Adipose tissue (tissue), 3 donors: ENCODE measurements around the gene ZNF488. TPM values are rescaled to one million over a fixed set of nuclear protein-coding genes. Genes with fewer than 3 reads are reported as not detected.

Experiments used
- H3K27ac ChIP-seq: one replicate; pipeline ENCODE4 v1.5.1; 2013; ENCODE audit warnings: low read depth, low read length
- WGBS, 3 donors: extraction: QIAGEN DNeasy Blood & Tissue Kit; methylation state at CpG; one replicate each; pipeline ENCODE4 v1.1.7; 2013; 5-methylcytosine and 5-hydroxymethylcytosine counted together
- polyA plus RNA-seq, 3 donors: library from polyadenylated mRNA; stranded (reverse); fragments of 200-250 nt; gene quantifications; one replicate each; pipeline ENCODE4 v1.2.3, GENCODE V29; 2013
- donor health status: healthy with polysubstance abuse.
- donor health status: Bipolar disorder and iron deficiency.
- donor health status: healthy.

ZNF488 gene
- polyA plus RNA-seq, 3 donors = 0.06 TPM; not detected in 1

- WGBS, 3 donors = 86 to 91% (median 90%) methylated on average over 5 of the region's 5 CpGs
- H3K27ac ChIP-seq = no peak overlapping the region
Observed at GRCh38 chr10:47412177-47412730, 28.2 kb upstream of the ZNF488 start.

DNA sequence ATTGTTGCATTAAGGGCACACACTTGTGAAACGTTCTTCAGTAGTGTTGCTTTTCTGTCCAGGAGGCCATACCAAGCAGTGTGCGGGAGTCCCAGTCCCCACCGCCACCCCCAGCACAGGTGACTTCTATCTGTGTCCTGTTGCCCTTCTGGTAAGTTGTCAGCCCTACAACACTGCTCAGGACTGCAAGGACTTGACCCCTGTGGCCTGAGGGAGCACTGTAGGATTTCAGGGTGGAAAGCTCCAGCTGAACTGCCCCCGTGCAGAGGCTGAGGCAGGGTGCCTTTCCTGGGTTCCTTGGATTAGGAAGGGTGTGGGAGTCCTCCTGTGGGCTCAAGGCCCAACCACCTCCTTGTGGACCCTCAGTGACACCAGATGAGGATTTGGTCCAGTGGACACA is 26.8 kb upstream of the ZNF488 start:
- H3K27ac ChIP-seq = no peak overlapping the region
- WGBS, 3 donors = 77 to 82% (median 77%) methylated on average over 4 of the region's 4 CpGs

DNA sequence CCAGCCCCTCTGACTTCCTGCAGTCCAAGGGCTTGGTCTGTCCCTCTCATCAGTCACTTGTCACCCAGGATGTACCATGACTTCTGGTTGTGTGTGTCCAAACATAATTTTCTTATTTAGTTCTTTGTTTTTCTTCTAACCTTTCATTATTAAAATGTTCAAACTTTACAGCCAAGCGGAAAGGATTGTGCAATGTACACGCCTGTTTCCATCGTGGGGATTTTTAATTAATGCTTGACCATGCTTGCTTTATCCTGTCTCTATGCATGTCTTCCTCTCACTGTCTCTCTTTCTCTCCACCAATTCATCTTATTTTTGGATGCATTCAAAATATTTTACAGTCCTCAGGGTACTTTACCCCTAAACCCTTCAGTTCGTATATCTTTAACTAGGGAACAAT is 26.2 kb upstream of the ZNF488 start:
- no peak overlapping the region for H3K27ac ChIP-seq
- WGBS, 3 donors = 56 to 79% (median 63%) methylated on average over 4 of the region's 4 CpGs

- no peak overlapping the region for H3K27ac ChIP-seq
- 52 to 80% (median 80%) methylated on average over 3 of the region's 3 CpGs for WGBS, 3 donors
Observed at GRCh38 chr10:47409866-47410256, 25.8 kb upstream of the ZNF488 start.

DNA sequence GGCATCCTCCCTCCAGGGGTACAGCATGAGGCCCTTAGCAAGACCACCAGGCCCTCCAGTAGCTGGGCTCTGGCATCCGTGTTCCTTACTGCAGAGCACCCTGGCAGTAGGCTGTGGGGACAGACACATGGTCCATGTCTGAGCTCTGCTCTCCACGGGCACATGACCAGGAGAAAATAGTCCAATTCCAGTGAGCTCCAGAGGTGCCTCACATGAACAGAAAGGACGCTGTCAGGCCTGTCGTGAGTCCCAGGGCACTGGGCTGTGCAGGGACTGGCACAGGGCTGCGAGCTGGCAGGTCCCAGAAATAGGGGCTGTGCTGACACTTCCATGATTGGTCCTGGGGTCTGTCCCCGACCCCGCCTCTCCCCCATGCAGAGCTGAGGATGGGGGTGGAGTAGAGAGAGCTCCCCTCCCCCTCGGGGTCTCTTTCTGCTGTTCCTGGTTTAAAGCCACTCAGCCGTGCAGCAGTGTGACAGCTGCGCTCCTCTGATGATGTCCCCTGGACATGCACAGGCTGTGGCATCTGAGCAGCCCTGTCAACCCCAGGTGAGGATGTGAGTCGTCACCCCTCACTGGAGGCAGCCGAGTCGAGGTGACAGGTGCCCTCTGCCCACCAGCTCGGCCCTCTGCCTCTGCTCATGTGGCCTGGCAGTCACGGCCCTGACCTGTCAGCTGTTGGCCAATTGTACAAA is 25.2 kb upstream of the ZNF488 start:
- H3K27ac ChIP-seq = no peak overlapping the region
- WGBS, 3 donors = 75 to 87% (median 86%) methylated on average over 15 of the region's 15 CpGs

GRCh38 chr10:47408606-47409005 is 24.5 kb upstream of the ZNF488 start:
- no peak overlapping the region for H3K27ac ChIP-seq
- 46 to 70% (median 50%) methylated on average over 6 of the region's 6 CpGs for WGBS, 3 donors

GRCh38 chr10:47406870-47407691 is 23.0 kb upstream of the ZNF488 start:
- WGBS, 3 donors = 79 to 89% (median 83%) methylated on average over 9 of the region's 9 CpGs
- no peak overlapping the region for H3K27ac ChIP-seq

- no peak overlapping the region for H3K27ac ChIP-seq
Observed at GRCh38 chr10:47406548-47406869, 22.4 kb upstream of the ZNF488 start.

DNA sequence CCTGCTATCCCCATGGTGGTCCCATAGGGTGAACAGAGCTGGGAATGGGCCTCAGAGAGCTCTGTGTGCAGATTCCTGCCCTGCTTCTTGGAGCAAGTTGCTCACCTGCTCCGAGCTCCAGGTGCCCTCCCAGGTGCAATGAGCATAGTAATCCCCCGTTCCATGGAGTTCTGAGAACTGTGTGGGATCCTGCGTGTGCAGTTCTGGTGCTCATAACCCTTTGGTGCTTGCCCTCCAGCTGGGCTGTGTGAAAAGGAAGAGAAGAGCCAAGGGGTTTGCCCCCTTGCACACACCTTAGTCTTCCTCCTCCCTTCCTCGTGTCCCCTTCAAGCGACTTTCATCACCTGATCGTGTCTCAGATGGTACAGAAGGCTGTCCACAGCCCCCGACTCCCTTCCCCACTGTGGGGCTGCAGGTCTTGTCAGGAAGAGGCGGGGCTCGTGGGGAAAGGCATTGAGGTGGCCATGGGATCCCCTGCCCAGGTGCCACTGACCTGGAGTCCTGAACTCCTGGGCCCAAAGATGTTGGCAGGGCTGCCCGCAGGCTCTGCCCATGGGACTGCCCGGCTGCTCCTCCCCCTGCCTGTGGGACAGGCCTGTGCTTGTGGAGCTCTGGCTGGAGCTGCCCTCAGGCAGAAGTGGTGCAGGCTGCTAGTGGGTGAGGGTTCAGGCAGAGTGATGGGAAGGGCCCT is 21.9 kb upstream of the ZNF488 start:
- 76 to 92% (median 90%) methylated on average over 11 of the region's 11 CpGs for WGBS, 3 donors

More at GRCh38 chr10:47406548-47406869, 22.4 kb upstream of the ZNF488 start:
- WGBS, 3 donors = 87 to 94% (median 93%) methylated on average over 4 of the region's 4 CpGs

GRCh38 chr10:47404937-47405336 is 20.8 kb upstream of the ZNF488 start:
- no peak overlapping the region for H3K27ac ChIP-seq
- 92 to 100% (median 96%) methylated on average over 2 of the region's 2 CpGs for WGBS, 3 donors

More for the DNA sequence above, 21.9 kb upstream of the ZNF488 start:
- H3K27ac ChIP-seq = no peak overlapping the region

DNA sequence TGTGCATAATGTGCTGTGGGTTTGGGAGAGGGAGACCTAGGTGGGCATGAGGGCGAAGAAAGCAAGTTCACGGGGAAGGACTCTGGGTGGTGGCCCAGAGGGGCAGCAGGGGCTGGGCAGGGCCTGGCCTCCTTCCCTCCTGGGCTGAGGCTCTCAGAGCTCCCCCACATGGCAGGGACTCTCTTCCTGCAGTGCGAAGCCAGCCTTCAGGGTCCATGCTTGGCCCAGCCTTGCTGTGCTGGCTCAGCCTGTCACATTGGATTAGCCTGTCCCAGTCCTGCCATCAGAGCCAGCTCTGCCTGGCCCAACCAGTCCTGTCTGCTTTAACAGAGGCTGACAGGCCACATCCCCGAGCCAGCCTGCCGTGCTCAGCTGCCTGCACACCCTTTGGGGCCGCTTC is 20.4 kb upstream of the ZNF488 start:
- no peak overlapping the region for H3K27ac ChIP-seq
- 86 to 88% (median 88%) methylated on average over 6 of the region's 6 CpGs for WGBS, 3 donors

DNA sequence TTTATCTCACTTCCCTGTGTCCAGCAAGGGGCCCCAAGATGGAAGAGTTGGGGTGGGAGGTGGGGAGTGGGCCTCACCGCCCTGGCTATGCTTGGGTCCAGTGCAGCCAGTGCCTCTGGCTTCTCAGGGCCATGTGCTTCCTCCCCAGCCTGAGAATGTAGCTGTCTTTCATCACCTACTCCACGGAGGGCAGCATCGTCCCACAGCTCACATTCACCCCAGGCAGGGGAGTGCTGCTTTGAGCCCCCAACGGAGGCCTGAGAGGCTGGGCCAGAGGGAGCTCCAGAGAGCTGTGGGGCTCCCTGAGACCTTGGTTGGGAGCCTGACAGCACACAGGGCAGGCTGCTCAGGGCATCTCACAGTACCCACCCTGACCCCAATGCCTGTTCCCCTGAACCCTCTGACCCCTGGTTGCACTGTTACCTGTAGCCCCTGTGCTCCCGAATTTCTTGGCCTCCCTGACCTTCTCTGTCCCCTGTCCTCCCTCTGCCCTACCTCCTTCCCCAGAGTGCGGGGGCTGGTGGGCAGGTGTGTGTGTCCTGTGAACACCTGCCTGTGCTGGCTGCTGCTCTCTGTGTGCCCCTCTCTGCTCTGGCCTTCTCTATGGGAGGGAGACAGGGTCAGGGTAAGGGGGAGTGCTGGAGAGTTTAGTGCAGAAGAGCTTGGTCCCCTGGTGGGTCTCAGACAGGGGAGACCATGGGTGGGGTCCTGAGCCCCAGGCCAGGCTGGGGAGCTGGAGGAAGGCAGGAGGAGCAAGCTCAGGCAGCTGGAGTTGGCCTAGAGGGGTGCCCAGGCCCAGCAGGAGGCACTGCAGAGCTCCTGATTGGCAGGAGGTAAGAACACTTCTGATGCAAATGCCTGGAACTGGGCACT is 19.6 kb upstream of the ZNF488 start:
- no peak overlapping the region for H3K27ac ChIP-seq
- 70 to 81% (median 71%) methylated on average over 6 of the region's 6 CpGs for WGBS, 3 donors

DNA sequence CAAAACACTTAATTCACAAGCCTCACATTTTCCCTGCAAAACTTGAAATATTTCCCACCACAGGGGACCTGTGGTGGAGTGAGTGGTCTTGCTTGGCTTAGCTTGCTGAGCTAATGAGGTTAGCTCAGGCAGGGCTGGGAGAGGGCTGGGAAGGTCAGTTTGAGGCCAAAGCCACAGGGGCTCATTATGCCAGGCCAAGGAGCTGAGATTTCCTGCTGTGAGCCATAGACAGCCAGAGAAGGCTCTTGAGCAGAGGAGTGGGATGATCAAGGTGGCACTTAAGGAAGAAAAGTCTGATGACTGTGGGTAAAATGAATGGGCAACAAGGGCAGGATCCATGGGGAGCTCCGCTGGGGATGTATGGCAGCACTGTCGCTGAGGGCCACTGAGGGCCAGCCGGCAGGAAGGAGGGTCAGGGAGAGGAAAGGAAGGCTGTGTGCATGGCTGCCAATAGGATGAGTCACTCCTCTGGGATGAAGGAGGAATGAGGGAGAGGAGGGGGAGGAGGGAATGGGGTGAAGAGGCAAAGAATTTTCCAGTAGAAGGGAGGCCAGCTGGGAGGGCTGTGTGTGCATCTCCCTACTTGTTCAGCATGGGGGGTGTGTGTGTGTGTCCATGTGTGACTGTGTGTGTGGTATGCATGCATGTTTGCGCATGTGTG is 18.7 kb upstream of the ZNF488 start:
- 45 to 69% (median 62%) methylated on average over 4 of the region's 4 CpGs for WGBS, 3 donors
- H3K27ac ChIP-seq = no peak overlapping the region

DNA sequence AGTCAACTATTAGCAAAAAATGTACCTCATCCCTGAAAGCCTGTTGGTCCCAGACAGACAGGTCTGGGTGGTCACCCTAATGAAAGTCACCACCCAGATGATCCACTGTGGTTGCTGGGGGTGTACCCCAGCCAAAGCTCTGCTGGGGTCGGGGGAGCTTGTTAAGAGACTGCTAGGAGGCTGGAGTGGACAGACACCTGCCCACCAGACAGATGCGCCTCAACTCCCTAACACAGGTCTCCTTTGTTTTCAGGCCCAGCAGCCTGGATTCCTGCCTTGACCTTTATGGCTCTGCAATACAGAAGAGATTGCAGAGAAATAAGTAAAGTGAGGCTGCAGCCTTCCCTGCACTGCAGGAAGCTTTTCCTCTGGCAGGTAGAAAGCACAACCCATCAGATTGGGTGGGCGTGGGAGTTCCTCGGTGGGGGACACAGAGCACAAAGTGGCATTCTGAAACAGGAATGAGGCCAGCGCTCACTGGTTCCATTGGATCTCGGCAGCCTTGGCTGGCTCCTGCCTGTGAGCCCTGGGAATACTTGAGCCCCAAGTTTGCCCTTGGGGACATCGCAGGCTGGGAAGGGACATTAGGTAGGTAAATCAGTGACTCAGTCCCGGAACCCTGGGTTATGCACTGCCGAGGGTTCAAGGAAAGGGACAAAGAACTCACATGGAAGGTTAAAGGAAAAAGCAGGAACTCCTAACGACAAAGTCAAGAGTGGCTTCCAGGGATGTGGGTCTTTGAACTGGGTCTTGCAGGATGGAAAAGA is 18.0 kb upstream of the ZNF488 start:
- 81 to 84% (median 83%) methylated on average over 10 of the region's 10 CpGs for WGBS, 3 donors

DNA sequence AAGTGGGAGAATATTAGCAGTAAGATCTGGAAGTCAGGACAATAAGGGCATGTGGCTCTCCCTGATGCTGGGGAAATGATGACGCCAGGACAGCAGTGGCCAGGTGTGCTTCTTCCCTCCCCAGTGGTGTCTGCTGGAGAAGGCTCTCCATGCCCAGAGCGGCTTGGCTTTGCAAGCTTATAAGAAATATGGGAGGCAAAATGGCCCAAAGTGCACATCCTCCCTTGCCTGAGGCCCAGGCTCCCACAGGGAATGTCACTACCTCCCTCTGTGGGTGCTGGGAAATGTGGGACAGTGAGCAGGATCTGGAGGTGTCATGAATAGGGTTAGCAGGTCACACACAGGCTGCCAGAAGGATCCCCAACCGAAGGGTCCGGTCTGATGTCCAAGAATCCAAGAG is 17.1 kb upstream of the ZNF488 start:
- WGBS, 3 donors = 93 to 97% (median 94%) methylated on average over 4 of the region's 4 CpGs
- H3K27ac ChIP-seq = no peak overlapping the region

More for the DNA sequence above, 18.0 kb upstream of the ZNF488 start:
- H3K27ac ChIP-seq = no peak overlapping the region

- WGBS, 3 donors = 90 to 97% (median 95%) methylated on average over 3 of the region's 3 CpGs
- no peak overlapping the region for H3K27ac ChIP-seq
Observed at GRCh38 chr10:47400786-47401185, 16.7 kb upstream of the ZNF488 start.

- 96 to 100% (median 97%) methylated on average over 2 of the region's 2 CpGs for WGBS, 3 donors
- H3K27ac ChIP-seq = no peak overlapping the region
Observed at GRCh38 chr10:47400251-47400650, 16.2 kb upstream of the ZNF488 start.
